H1 (cell line): ENCODE measurements around the gene SLC38A5. TPM values are rescaled to one million over a fixed set of nuclear protein-coding genes. Genes with fewer than 3 reads are reported as not detected.

Source experiments
- CTCF ChIA-PET: fragments of 300-600 bp; sonication (Branson Sonifier 250); formaldehyde crosslinking; loops from one replicate; lab custom pipeline; 2021; ENCODE audit not compliant: partially characterized antibody; lab: Charles Lee
- POLR2A ChIA-PET: fragments of 300-600 bp; sonication (Branson Sonifier 250); formaldehyde crosslinking; loops from one replicate; lab custom pipeline; 2021; ENCODE audit warnings: inconsistent platforms; ENCODE audit not compliant: partially characterized antibody; lab: Charles Lee
- DNase-seq, 2 experiments: peaks; one replicate each; pipeline versions ENCODE4 v3.0.0 to v3.0.0-alpha.2; 2010 to 2022; ENCODE audit warnings: low spot score in 2 of 2, low read depth in 1 of 2, mixed read lengths in 1 of 2
- FAIRE-seq: peaks from 2 replicates; lab custom pipeline; 2011; peaks lifted over from hg19 to GRCh38; lab: Jason Lieb, UNC
- H2AFZ ChIP-seq: 2 replicates; pipeline ENCODE4 v1.8.1; 2012; ENCODE audit warnings: low read length, inconsistent platforms
- H2AK5ac ChIP-seq: 2 replicates; pipeline ENCODE4 v1.6.1; 2013; ENCODE audit warnings: low read depth, low read length
- H2BK120ac ChIP-seq: replicated peaks from 2 replicates; pipeline ENCODE3; 2013; ENCODE audit warnings: low read depth, low read length, inconsistent platforms
- H2BK12ac ChIP-seq: 2 replicates; pipeline ENCODE4 v1.6.1; 2013; ENCODE audit warnings: low read depth, low read length
- H2BK15ac ChIP-seq: 2 replicates; pipeline ENCODE4 v1.6.1; 2013; ENCODE audit warnings: low read length
- H2BK20ac ChIP-seq: 2 replicates; pipeline ENCODE4 v1.6.1; 2013; ENCODE audit warnings: low read length
- H2BK5ac ChIP-seq: 2 replicates; pipeline ENCODE4 v1.6.1; 2013; ENCODE audit warnings: low read depth, low read length
- H3K14ac ChIP-seq: 2 replicates; pipeline ENCODE4 v1.6.1; 2013; ENCODE audit warnings: inconsistent platforms; ENCODE audit not compliant: insufficient read length
- H3K18ac ChIP-seq: 2 replicates; pipeline ENCODE4 v1.6.1; 2013; ENCODE audit warnings: low read length; ENCODE audit errors: extremely low read depth
- H3K23ac ChIP-seq: 2 replicates; pipeline ENCODE4 v1.6.1; 2013; ENCODE audit warnings: inconsistent platforms; ENCODE audit not compliant: insufficient read length
- H3K23me2 ChIP-seq: 2 replicates; pipeline ENCODE4 v1.6.1; 2013; ENCODE audit warnings: low read depth, low read length
- H3K27ac ChIP-seq: 2 replicates; pipeline ENCODE4 v1.6.1; 2011; ENCODE audit warnings: low read depth, low read length, inconsistent platforms
- H3K27me3 ChIP-seq, 4 experiments: replicated peaks in 1 of 4; 1 replicate in 1 of 4; 2 replicates in 3 of 4; pipeline versions ENCODE4 v1.6.1 to v1.8.1; 2011 to 2013; ENCODE audit warnings: low read length in 3 of 4, mild to moderate bottlenecking in 3 of 4, inconsistent platforms in 2 of 4, mixed read lengths in 2 of 4, moderate library complexity in 1 of 4; ENCODE audit not compliant: control insufficient read depth in 3 of 4, insufficient read depth in 3 of 4; ENCODE audit errors: extremely low read depth in 1 of 4
- H3K36me3 ChIP-seq, 4 experiments: 2 replicates each; pipeline versions ENCODE4 v1.6.1 to v1.8.1; 2011 to 2013; ENCODE audit warnings: mild to moderate bottlenecking in 4 of 4, low read length in 3 of 4, moderate library complexity in 2 of 4, control low read depth in 1 of 4, inconsistent platforms in 1 of 4; ENCODE audit not compliant: insufficient read depth in 4 of 4, control insufficient read depth in 2 of 4
- H3K4ac ChIP-seq: replicated peaks from 2 replicates; pipeline ENCODE3; 2013; ENCODE audit warnings: low read length, low read depth, mixed read lengths, inconsistent platforms; ENCODE audit not compliant: insufficient read length
- H3K4me1 ChIP-seq, 4 experiments: replicated peaks in 1 of 4; 1 replicate in 1 of 4; 2 replicates in 3 of 4; pipeline versions ENCODE4 v1.6.1 to v1.8.1; 2011 to 2013; ENCODE audit warnings: low read length in 3 of 4, inconsistent platforms in 2 of 4, mixed read lengths in 1 of 4; ENCODE audit not compliant: insufficient read depth in 4 of 4, control insufficient read depth in 3 of 4
- H3K4me2 ChIP-seq, 2 experiments: 2 replicates each; pipeline versions ENCODE4 v1.6.1 to v1.8.1; 2011 to 2013; ENCODE audit warnings: low read depth in 2 of 2, low read length in 2 of 2, control low read depth in 1 of 2, inconsistent platforms in 1 of 2, mild to moderate bottlenecking in 1 of 2; ENCODE audit not compliant: insufficient read depth in 1 of 2
- H3K4me3 ChIP-seq, 4 experiments: fragments of 200-600, 300-600 bp in 1 of 4; sonication (generic), shearing (Covaris generic), sonication (Bioruptor Twin) in 1 of 4; 2 replicates each; pipeline versions ENCODE4 v1.5.1 to v1.8.1; 2011 to 2016; ENCODE audit warnings: low read length in 4 of 4, low read depth in 3 of 4, control low read depth in 2 of 4, inconsistent platforms in 2 of 4, mild to moderate bottlenecking in 2 of 4, mixed read lengths in 1 of 4, moderate library complexity in 1 of 4; ENCODE audit not compliant: insufficient read depth in 2 of 4; ENCODE audit errors: extremely low read depth in 1 of 4
- H3K56ac ChIP-seq: replicated peaks from 2 replicates; pipeline ENCODE3; 2013; ENCODE audit warnings: low read depth, mild to moderate bottlenecking, mixed read lengths, low read length, inconsistent platforms; ENCODE audit not compliant: insufficient read length
- H3K79me1 ChIP-seq: 2 replicates; pipeline ENCODE4 v1.6.1; 2013; ENCODE audit warnings: low read depth, low read length, control low read depth
- H3K79me2 ChIP-seq, 2 experiments: 2 replicates each; pipeline versions ENCODE4 v1.6.1 to v1.8.1; 2012 to 2013; ENCODE audit warnings: low read length in 2 of 2, mild to moderate bottlenecking in 2 of 2, inconsistent platforms in 1 of 2; ENCODE audit not compliant: insufficient read depth in 2 of 2, control insufficient read depth in 1 of 2
- H3K9ac ChIP-seq, 4 experiments: replicated peaks in 1 of 4; 1 replicate in 1 of 4; 2 replicates in 3 of 4; pipeline versions ENCODE4 v1.6.1 to v1.8.1; 2011 to 2013; ENCODE audit warnings: low read depth in 3 of 4, low read length in 3 of 4, control low read depth in 2 of 4, mild to moderate bottlenecking in 2 of 4, moderate library complexity in 2 of 4, inconsistent platforms in 1 of 4; ENCODE audit errors: extremely low read depth in 1 of 4
- H3K9me3 ChIP-seq, 2 experiments: 2 replicates each; pipeline versions ENCODE4 v1.6.1 to v1.8.1; 2012 to 2013; ENCODE audit warnings: mild to moderate bottlenecking in 2 of 2, moderate library complexity in 2 of 2, control low read depth in 1 of 2, inconsistent platforms in 1 of 2, low read depth in 1 of 2, low read length in 1 of 2, mixed read lengths in 1 of 2; ENCODE audit not compliant: insufficient read depth in 2 of 2
- H4K20me1 ChIP-seq, 2 experiments: replicated peaks in 1 of 2; 2 replicates each; pipeline versions ENCODE3 to v1.8.1; 2011 to 2013; ENCODE audit warnings: inconsistent platforms in 2 of 2, low read length in 2 of 2, mild to moderate bottlenecking in 1 of 2; ENCODE audit not compliant: insufficient read depth in 2 of 2, control insufficient read depth in 1 of 2
- H4K5ac ChIP-seq: 2 replicates; pipeline ENCODE4 v1.6.1; 2013; ENCODE audit warnings: low read length, low read depth, mixed read lengths, inconsistent platforms; ENCODE audit not compliant: insufficient read length
- H4K8ac ChIP-seq: 2 replicates; pipeline ENCODE4 v1.8.0; 2013; ENCODE audit warnings: mild to moderate bottlenecking, moderate library complexity, low read length, inconsistent platforms; ENCODE audit not compliant: insufficient read depth; ENCODE audit errors: extremely low read depth
- H4K91ac ChIP-seq: replicated peaks from 2 replicates; pipeline ENCODE3; 2013; ENCODE audit warnings: low read length, mixed read lengths, inconsistent platforms; ENCODE audit not compliant: insufficient read length
- ASH2L ChIP-seq: fragments of 200-600, 300-600 bp; sonication (generic); IDR thresholded peaks from one replicate; pipeline ENCODE4 v1.7.1; 2017; ENCODE audit warnings: low read length
- BRCA1 ChIP-seq: IDR thresholded peaks from 2 replicates; pipeline ENCODE4 v1.6.1; 2012; ENCODE audit warnings: low read depth, low read length, improper control_type of control experiment
- CBX8 ChIP-seq: fragments of 300-800, 300-1000 bp; sonication (generic); IDR thresholded peaks from 2 replicates; pipeline ENCODE4 v1.7.1; 2016; ENCODE audit warnings: low read depth, low read length, borderline replicate concordance
- CTCF ChIP-seq, 3 experiments: IDR thresholded peaks; 1 replicate in 2 of 3; 2 replicates in 1 of 3; pipeline versions ENCODE4 v1.5.1 to v1.6.1; 2011; ENCODE audit warnings: low read length in 3 of 3, mild to moderate bottlenecking in 3 of 3, inconsistent platforms in 2 of 3, low read depth in 1 of 3, moderate library complexity in 1 of 3; ENCODE audit not compliant: insufficient read depth in 1 of 3; ENCODE audit errors: control extremely low read depth in 1 of 3
- EGR1 ChIP-seq: IDR thresholded peaks from 2 replicates; pipeline ENCODE4 v1.6.1; 2011; ENCODE audit warnings: low read depth, low read length, borderline replicate concordance
- KDM1A ChIP-seq: fragments of 200-600, 300-600 bp; sonication (generic); IDR thresholded peaks from 2 replicates; pipeline ENCODE4 v1.7.1; 2016; ENCODE audit warnings: mild to moderate bottlenecking, low read length, borderline replicate concordance
- KDM4A ChIP-seq: IDR thresholded peaks from one replicate; pipeline ENCODE4 v1.7.1; 2012; ENCODE audit warnings: low read depth, mild to moderate bottlenecking, moderate library complexity, low read length, inconsistent platforms; ENCODE audit not compliant: severe bottlenecking
- NANOG ChIP-seq: IDR thresholded peaks from 2 replicates; pipeline ENCODE4 v1.6.1; 2011; ENCODE audit warnings: low read length, low read depth, mild to moderate bottlenecking, inconsistent platforms; ENCODE audit not compliant: insufficient read depth, poor library complexity, severe bottlenecking
- POLR2A ChIP-seq, 2 experiments: IDR thresholded peaks; 1 replicate in 1 of 2; 2 replicates in 1 of 2; pipeline ENCODE4 v1.6.1; 2011; ENCODE audit warnings: low read depth in 2 of 2, low read length in 2 of 2, mild to moderate bottlenecking in 2 of 2; ENCODE audit errors: control extremely low read depth in 1 of 2
- POLR2AphosphoS5 ChIP-seq: IDR thresholded peaks from 2 replicates; pipeline ENCODE4 v1.6.1; 2011; ENCODE audit warnings: low read depth, low read length
- RFX5 ChIP-seq: IDR thresholded peaks from 2 replicates; pipeline ENCODE4 v1.6.1; 2011; ENCODE audit warnings: low read depth, low read length, improper control_type of control experiment, borderline replicate concordance
- TCF12 ChIP-seq: IDR thresholded peaks from 2 replicates; pipeline ENCODE4 v1.6.1; 2011; ENCODE audit warnings: low read depth, mild to moderate bottlenecking, low read length
- ZNF274 ChIP-seq: IDR thresholded peaks from 2 replicates; pipeline ENCODE4 v1.7.0; 2012; ENCODE audit warnings: low read length, borderline replicate concordance; ENCODE audit errors: extremely low read depth
- WGBS, 2 experiments: shearing (Covaris generic) in 1 of 2; methylation state at CpG; one replicate each; pipeline versions ENCODE4 v1.1.6 to v1.1.7; 2013 to 2015; ENCODE audit warnings: low lambda C conversion rate in 2 of 2, mixed read lengths in 2 of 2, inconsistent platforms in 1 of 2, low coverage in 1 of 2, missing lambda C conversion rate in 1 of 2; ENCODE audit not compliant: insufficient replicate concordance in 2 of 2, insufficient coverage in 1 of 2, insufficient read length in 1 of 2; ENCODE audit errors: extremely low coverage in 1 of 2, missing lambda C conversion rate in 1 of 2; 5-methylcytosine and 5-hydroxymethylcytosine counted together
- polyA plus RNA-seq, 7 experiments: library from polyadenylated mRNA; depleted of rRNA in 3 of 7; stranded (reverse) in 5 of 7; unstranded in 2 of 7; fragments of >200 nt in 5 of 7; fragments of 200-250 nt in 2 of 7; gene quantifications; 1 replicate in 5 of 7; 2 replicates in 1 of 7; 4 replicates in 1 of 7; pipeline versions ENCODE4 v1.2.1 to v1.2.3, GENCODE V29; 2011 to 2013; ENCODE audit warnings: missing spikeins in 2 of 7, mixed read lengths in 2 of 7
- total RNA-seq: library from RNA; stranded (reverse); fragmentation: NEBNext Ultra II Directional; extraction: Animal tissue kit (Norgen Biotek cat#: 25700); gene quantifications from 2 replicates; pipeline ENCODE4 v1.2.1, GENCODE V29; 2021

The SLC38A5 gene
- total and polyA plus RNA-seq, 2 of the 8 experiments (the other 6 are each of a cell fraction or from before 2014, with no cell fraction given), result 70.9 to 106 TPM

GRCh38 chrX:48489296-48489695 is 19.2 kb upstream of the SLC38A5 start:
- FAIRE-seq (no peak), DNase-seq (no peak)
- Histone ChIP-seq H3K23me2 (no peaks in the 10 kb centered on the region), H2BK5ac (no peak overlapping the region), H3K9me3 (no peaks in the 10 kb centered on the region), H3K79me1 (no peaks in the 10 kb centered on the region), H4K20me1 (no peaks in the 10 kb centered on the region), H2BK12ac (no peak overlapping the region), H3K18ac (no peak overlapping the region), H3K9ac (no peak overlapping the region), H3K79me2 (no peaks in the 10 kb centered on the region), H4K5ac (no peak overlapping the region), H4K8ac (no peak overlapping the region), H3K4me3 (no peak overlapping the region), H3K23ac (no peak overlapping the region), H3K14ac (no peak overlapping the region), H3K36me3 (peaks cover 0 to 3% (median 1%) of the 10 kb centered on the region in 4 experiments; a peak in 3 of 8 replicates), H2BK120ac (no peak overlapping the region), H2BK15ac (no peak overlapping the region), H3K27ac (no peak overlapping the region), H3K4me1 (no peaks in the 10 kb centered on the region; a peak in 1 of 7 replicates), H3K4ac (no peak overlapping the region), H2AK5ac (no peak overlapping the region), H3K27me3 (no peaks in the 10 kb centered on the region), H4K91ac (no peak overlapping the region), H2AFZ (no peak overlapping the region), H3K4me2 (no peak overlapping the region), H2BK20ac (no peak overlapping the region), H3K56ac (no peak overlapping the region)
- ChIA-PET POLR2A (interaction anchor here (1.6 kb wide), 1 partner anchor 16 kb away, joined by 4 read pairs; no protein-coding TSS in a partner anchor), CTCF (no interaction called here)
- 90% methylated on average over 4 of the region's 9 CpGs; no CpG with 5 or more reads in 1 of the 2 experiments for WGBS, 2 experiments
- TF ChIP-seq KDM1A, result no peak
- TF ChIP-seq EGR1, result no peak
- TF ChIP-seq POLR2AphosphoS5, result no peak
- no peak for TF ChIP-seq CTCF (IDR thresholded peaks at IDR 0.05; ENCODE audit: control extremely low read depth in 1 of 3, insufficient read depth in 1 of 3, low read depth in 1 of 3, low read length in 3 of 3)
- no peak for TF ChIP-seq ZNF274
- no peak for TF ChIP-seq RFX5
- TF ChIP-seq ASH2L, result no peak
- no peak for TF ChIP-seq BRCA1
- TF ChIP-seq POLR2A (IDR thresholded peaks at IDR 0.05; ENCODE audit: control extremely low read depth in 1 of 2, low read depth in 2 of 2, low read length in 2 of 2), result no peak
- TF ChIP-seq NANOG, result no peak
- no peak for TF ChIP-seq KDM4A
- no peak for TF ChIP-seq TCF12
- no peak for TF ChIP-seq CBX8
